Gastrocnemius medialis (tissue), 4 donors: Measurements from ENCODE around the gene CORO2A. TPM values are rescaled to one million over a fixed set of nuclear protein-coding genes. Genes with fewer than 3 reads are reported as not detected.

Source experiments
- ATAC-seq, 2 donors: fragments of 150-250 bp; one replicate each; pipeline ENCODE4 v1.9.1; 2016
- DNase-seq, 2 donors: peaks; one replicate each; pipeline ENCODE4 v3.0.0-alpha.2; 2019
- H3K27ac ChIP-seq, 4 donors: fragments of 200-600 bp; sonication (generic); 1 replicate in 1 of 4; 2 replicates in 3 of 4; pipeline ENCODE4 v1.5.1; 2016 to 2018; ENCODE audit warnings: mild to moderate bottlenecking in 2 of 4, moderate library complexity in 1 of 4
- H3K27me3 ChIP-seq, 3 donors: fragments of 200-600 bp; sonication (generic) in 2 of 3; 1 replicate in 1 of 3; 2 replicates in 2 of 3; pipeline versions ENCODE4 v1.5.1 to v1.6.0; 2016 to 2019; ENCODE audit warnings: mild to moderate bottlenecking in 1 of 3, moderate library complexity in 1 of 3
- H3K36me3 ChIP-seq, 2 donors: fragments of 200-600 bp; sonication (generic) in 1 of 2; one replicate each; pipeline ENCODE4 v1.5.1; 2017 to 2018
- H3K4me1 ChIP-seq, 2 donors: fragments of 200-600 bp; sonication (generic) in 1 of 2; one replicate each; pipeline ENCODE4 v1.5.1; 2016 to 2017; ENCODE audit warnings: mild to moderate bottlenecking in 2 of 2
- H3K4me3 ChIP-seq, 4 donors: fragments of 200-600 bp; sonication (generic) in 3 of 4; 1 replicate in 1 of 4; 2 replicates in 3 of 4; pipeline ENCODE4 v1.5.1; 2016 to 2019; ENCODE audit warnings: mild to moderate bottlenecking in 2 of 4
- H3K9me3 ChIP-seq, 3 donors: fragments of 200-600 bp; sonication (generic) in 2 of 3; 1 replicate in 1 of 3; 2 replicates in 2 of 3; pipeline ENCODE4 v1.5.1; 2016 to 2019
- POLR2A ChIP-seq, 2 donors: fragments of 450-650 bp; IDR thresholded peaks; one replicate each; pipeline ENCODE4 v1.6.1; 2017; ENCODE audit warnings: antibody characterized with exemption in 2 of 2, mild to moderate bottlenecking in 2 of 2, moderate library complexity in 2 of 2
- in situ Hi-C, 4 donors: fragments of 200-750 bp; cut with MboI; loops; one replicate each; pipeline versions ENCODE4 v1.15.0 to v1.8.0; 2017; ENCODE audit warnings: low sequenced_read_pairs in 4 of 4
- intact Hi-C: fragments of 100-400 bp; cut with DNase I; formaldehyde crosslinking; loops from one replicate; pipeline ENCODE4 v1.15.1; 2023; ENCODE audit warnings: low total_unique reads
- total RNA-seq, 4 donors: library from RNA; depleted of rRNA; stranded (reverse); fragments of >200 nt; gene quantifications; one replicate each; pipeline versions ENCODE4 v1.1.0 to v1.2.3, GENCODE V29; 2016
- TF ChIP-seq, protein P1 (sequence below), 5 experiments: fragments of 450-650 bp in 3 of 5; fragments of 200-600 bp in 2 of 5; sonication (generic) in 2 of 5; IDR thresholded peaks in 4 of 5; conservative IDR thresholded peaks in 1 of 5; 1 replicate in 4 of 5; 2 replicates in 1 of 5; pipeline ENCODE4 v1.5.1; 2016 to 2019; ENCODE audit warnings: antibody characterized with exemption in 5 of 5, mild to moderate bottlenecking in 3 of 5, moderate library complexity in 3 of 5

CORO2A gene
- total RNA-seq, 4 donors from 2014 or later, result 0.05 to 0.42 (median 0.19) TPM

DNA sequence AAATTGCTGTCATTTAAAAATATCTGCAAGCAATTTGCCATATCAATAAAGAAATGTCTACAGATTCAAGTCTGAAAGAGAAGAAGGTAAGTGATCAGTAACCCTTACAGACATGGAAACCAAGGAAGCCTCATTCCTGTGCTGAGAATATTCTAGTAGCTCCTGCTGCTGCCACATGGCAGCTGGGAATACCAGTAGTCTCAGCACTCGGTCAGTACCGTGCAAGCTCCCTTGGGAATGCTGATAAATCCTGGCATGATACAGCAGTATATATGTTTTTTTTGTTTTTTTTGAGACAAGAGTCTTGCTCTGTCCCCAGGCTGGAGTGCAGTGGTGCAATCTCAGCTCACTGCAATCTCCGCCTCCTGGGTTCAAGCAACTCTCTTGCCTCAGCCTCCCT lies 108.0 kb downstream of the CORO2A start:
- peaks cover 0 to 31% of the 10 kb centered on the region in 2 donors for H3K36me3 ChIP-seq

DNA sequence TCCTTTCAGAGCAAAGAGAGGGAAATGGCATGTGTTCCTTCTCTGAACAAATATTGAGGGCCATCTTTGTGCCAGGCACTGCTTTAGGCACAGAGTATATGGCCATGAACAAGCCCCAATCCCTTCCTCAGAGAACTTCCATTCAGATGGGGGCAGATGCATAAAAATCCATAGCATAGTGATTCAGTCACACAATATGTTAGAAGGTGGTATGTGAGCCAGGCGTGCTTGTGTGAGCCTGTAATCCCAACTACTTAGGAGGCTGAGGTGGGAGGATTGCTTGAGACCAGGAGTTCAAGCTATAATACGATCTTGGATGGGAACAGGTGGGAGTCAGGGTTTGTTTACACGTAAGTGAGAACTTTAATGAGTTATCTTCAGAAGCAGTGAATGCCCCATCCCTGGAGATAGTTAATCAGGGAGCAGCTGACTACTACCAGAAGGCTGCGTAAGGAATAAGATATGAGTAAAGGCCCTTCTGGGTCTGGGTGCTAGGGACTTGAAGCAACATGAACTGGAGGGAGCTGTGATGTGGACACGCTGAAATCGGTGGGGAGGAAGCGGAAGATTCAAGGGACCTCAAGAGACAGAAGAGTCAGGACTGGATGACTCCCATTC lies 108.8 kb downstream of the CORO2A start:
- Histone ChIP-seq H3K27me3 (peaks cover 0 to 14% (median 5%) of the 10 kb centered on the region in 3 donors), H3K36me3 (peaks cover 0 to 38% of the 10 kb centered on the region in 2 donors), H3K27ac (no peak overlapping the region), H3K4me1 (no peaks in the 10 kb centered on the region), H3K4me3 (no peak overlapping the region), H3K9me3 (no peaks in the 10 kb centered on the region)
- intact Hi-C loops (no loop called here), in situ Hi-C loops (no loop called here)
- DNase-seq (no peak), ATAC-seq (no peak)
- no peak for TF ChIP-seq POLR2A (IDR thresholded peaks at IDR 0.05)
- TF ChIP-seq, protein P1, sequence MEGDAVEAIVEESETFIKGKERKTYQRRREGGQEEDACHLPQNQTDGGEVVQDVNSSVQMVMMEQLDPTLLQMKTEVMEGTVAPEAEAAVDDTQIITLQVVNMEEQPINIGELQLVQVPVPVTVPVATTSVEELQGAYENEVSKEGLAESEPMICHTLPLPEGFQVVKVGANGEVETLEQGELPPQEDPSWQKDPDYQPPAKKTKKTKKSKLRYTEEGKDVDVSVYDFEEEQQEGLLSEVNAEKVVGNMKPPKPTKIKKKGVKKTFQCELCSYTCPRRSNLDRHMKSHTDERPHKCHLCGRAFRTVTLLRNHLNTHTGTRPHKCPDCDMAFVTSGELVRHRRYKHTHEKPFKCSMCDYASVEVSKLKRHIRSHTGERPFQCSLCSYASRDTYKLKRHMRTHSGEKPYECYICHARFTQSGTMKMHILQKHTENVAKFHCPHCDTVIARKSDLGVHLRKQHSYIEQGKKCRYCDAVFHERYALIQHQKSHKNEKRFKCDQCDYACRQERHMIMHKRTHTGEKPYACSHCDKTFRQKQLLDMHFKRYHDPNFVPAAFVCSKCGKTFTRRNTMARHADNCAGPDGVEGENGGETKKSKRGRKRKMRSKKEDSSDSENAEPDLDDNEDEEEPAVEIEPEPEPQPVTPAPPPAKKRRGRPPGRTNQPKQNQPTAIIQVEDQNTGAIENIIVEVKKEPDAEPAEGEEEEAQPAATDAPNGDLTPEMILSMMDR (IDR thresholded peaks at IDR 0.05 in 4 of 5, conservative IDR thresholded peaks at IDR 0.05 in 1 of 5), result no peak

More for the DNA sequence above, 108.0 kb downstream of the CORO2A start:
- Histone ChIP-seq H3K4me1 (no peaks in the 10 kb centered on the region), H3K27me3 (peaks cover under 1 to 21% (median 8%) of the 10 kb centered on the region in 3 donors), H3K9me3 (no peaks in the 10 kb centered on the region), H3K4me3 (no peak overlapping the region), H3K27ac (no peak overlapping the region)
- no peak for TF ChIP-seq POLR2A (IDR thresholded peaks at IDR 0.05)
- TF ChIP-seq, protein P1 (IDR thresholded peaks at IDR 0.05 in 4 of 5, conservative IDR thresholded peaks at IDR 0.05 in 1 of 5), result no peak
- in situ Hi-C loops, result no loop called here
- no peak for DNase-seq
- intact Hi-C loops, result no loop called here
- ATAC-seq, result no peak

DNA sequence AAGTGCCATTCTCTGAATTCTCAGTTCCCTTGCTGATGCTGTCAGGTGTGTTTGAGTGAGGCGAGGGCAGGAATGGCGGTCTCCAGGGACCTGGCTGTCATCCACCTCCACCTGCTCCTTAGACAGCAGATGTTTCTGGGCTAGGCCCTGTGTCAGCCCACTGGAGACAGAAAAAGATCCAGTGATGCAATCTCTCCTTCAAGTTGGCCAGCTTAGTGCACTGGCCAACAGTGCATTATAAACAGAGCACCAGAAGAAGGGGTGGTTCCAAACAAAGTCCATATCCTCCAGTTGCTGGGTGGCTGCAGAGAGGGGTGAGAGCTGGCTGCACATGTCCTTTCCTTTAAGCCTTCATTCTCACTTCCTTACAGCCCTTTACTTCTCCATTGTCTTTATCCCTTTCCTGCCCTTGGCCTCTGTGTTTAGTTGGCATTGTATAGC lies 109.4 kb downstream of the CORO2A start:
- Histone ChIP-seq H3K9me3 (no peaks in the 10 kb centered on the region), H3K4me3 (no peak overlapping the region), H3K4me1 (no peaks in the 10 kb centered on the region), H3K27ac (no peak overlapping the region), H3K27me3 (peaks cover 0 to 8% (median 0%) of the 10 kb centered on the region in 3 donors), H3K36me3 (peaks cover 0 to 40% of the 10 kb centered on the region in 2 donors)
- intact Hi-C loops (no loop called here), in situ Hi-C loops (no loop called here)
- DNase-seq (peak in 1 of 2 donors; percentile 20), ATAC-seq (peak in 1 of 2 donors; percentile 36)
- no peak for TF ChIP-seq POLR2A (IDR thresholded peaks at IDR 0.05)

DNA sequence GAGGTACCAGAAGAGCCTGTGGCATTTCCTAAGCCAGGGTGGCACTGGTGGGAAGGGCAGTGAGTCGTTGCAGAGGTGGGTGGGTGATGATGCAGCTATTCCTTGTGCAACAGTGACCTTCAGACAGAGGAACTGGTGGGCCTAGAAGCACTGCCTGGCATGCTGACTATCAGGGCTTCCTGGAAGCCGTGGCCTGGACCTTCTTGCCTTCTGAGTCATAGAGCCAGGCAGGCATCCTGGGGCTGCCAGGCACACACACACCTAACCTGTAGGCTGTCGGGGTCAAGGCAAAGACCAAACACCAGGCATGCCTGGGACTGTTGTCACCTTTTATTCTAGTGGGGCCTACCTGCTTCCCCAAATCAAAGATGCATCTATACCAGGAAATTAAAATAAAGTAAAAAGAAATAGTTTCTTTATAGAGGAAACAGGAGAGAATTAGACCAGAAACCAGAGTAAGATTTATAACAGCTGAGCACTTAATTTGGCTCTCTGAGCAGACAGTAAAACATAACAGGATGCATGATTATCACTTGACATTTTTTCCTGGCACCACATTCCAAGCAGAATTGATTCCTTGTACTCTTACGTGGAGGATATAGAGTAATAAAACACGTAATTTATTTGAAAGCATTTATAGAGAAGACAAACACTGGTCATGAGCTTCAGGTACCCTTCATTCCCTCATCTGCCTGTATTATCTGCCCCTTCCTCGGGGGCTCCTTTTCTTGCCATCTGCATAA lies 110.8 kb downstream of the CORO2A start:
- DNase-seq, result no peak
- intact Hi-C loops (no loop called here), in situ Hi-C loops (no loop called here)
- H3K4me1 ChIP-seq, result no peaks in the 10 kb centered on the region
- no peaks in the 10 kb centered on the region for H3K27me3 ChIP-seq
- H3K4me3 ChIP-seq, result no peak overlapping the region
- peaks cover 0 to 49% of the 10 kb centered on the region in 2 donors for H3K36me3 ChIP-seq
- TF ChIP-seq, protein P1 (IDR thresholded peaks at IDR 0.05 in 4 of 5, conservative IDR thresholded peaks at IDR 0.05 in 1 of 5), result no peak
- TF ChIP-seq POLR2A (IDR thresholded peaks at IDR 0.05), result no peak
- no peaks in the 10 kb centered on the region for H3K9me3 ChIP-seq
- H3K27ac ChIP-seq, result no peak overlapping the region
- ATAC-seq, result no peak

DNA sequence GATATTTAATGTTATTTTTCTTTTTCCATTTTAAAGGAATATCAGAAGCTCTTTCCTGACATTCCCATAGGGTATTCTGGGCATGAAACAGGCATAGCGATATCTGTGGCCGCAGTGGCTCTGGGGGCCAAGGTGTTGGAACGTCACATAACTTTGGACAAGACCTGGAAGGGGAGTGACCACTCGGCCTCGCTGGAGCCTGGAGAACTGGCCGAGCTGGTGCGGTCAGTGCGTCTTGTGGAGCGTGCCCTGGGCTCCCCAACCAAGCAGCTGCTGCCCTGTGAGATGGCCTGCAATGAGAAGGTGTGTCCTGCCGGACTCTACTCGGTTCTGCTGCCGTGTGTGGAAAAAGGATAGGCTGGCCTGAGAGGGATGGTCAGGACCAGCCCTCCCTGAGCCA lies 111.7 kb downstream of the CORO2A start:
- no peak for TF ChIP-seq POLR2A (IDR thresholded peaks at IDR 0.05)
- TF ChIP-seq, protein P1 (IDR thresholded peaks at IDR 0.05 in 4 of 5, conservative IDR thresholded peaks at IDR 0.05 in 1 of 5), result no peak
- H3K27ac ChIP-seq, result no peak overlapping the region
- no peaks in the 10 kb centered on the region for H3K4me1 ChIP-seq
- no peaks in the 10 kb centered on the region for H3K27me3 ChIP-seq
- ATAC-seq (no peak), DNase-seq (no peak)
- no peaks in the 10 kb centered on the region for H3K9me3 ChIP-seq
- peaks cover 0 to 49% of the 10 kb centered on the region in 2 donors for H3K36me3 ChIP-seq
- H3K4me3 ChIP-seq, result no peak overlapping the region
- intact Hi-C loops, result no loop called here
- in situ Hi-C loops, result no loop called here
